Activated CD4-positive, alpha-beta T cell treated with anti-CD3 and anti-CD28 coated beads, Interleukin-10, Interleukin-2, amounts not matched to agents 100 ng/mL and 50 ng/mL, durations not matched to agents 16 hours and 8 hours (primary cell): Measurements from ENCODE around the gene RECK.
"Not testable (repeated sequence)": the region's sequence is repeated elsewhere in the genome, so short reads cannot be mapped to it uniquely, and the experiment has no call there.

Experiments used
- DNase-seq: peaks from one replicate; pipeline ENCODE4 v3.0.0-alpha.2; 2020

RECK gene

GRCh38 chr9:36064448-36065037 is 27.8 kb downstream of the RECK start:
- DNase-seq: no peak

- DNase-seq: no peak
Observed at GRCh38 chr9:36074055-36074454, 37.3 kb downstream of the RECK start.

GRCh38 chr9:36074870-36075532 is 38.3 kb downstream of the RECK start:
- DNase-seq: no peak

GRCh38 chr9:36078051-36078450 is 41.3 kb downstream of the RECK start:
- no peak for DNase-seq

- no peak for DNase-seq
Observed at GRCh38 chr9:36080519-36080918, 43.8 kb downstream of the RECK start.

GRCh38 chr9:36082931-36083330 is 46.2 kb downstream of the RECK start:
- DNase-seq: no peak

- DNase-seq: no peak
Observed at GRCh38 chr9:36086442-36086841, 49.7 kb downstream of the RECK start.

- not testable (repeated sequence) for DNase-seq
Observed at GRCh38 chr9:36087054-36087453, 50.3 kb downstream of the RECK start.

- DNase-seq: no peak
Observed at GRCh38 chr9:36088020-36088419, 51.3 kb downstream of the RECK start.

GRCh38 chr9:36091026-36091953 is 54.6 kb downstream of the RECK start:
- DNase-seq: no peak

- no peak for DNase-seq
Observed at GRCh38 chr9:36092014-36092413, 55.3 kb downstream of the RECK start.

- DNase-seq: peak; percentile 81
Observed at GRCh38 chr9:36092509-36093215, 55.9 kb downstream of the RECK start.

GRCh38 chr9:36093384-36093783 is 56.7 kb downstream of the RECK start:
- DNase-seq: no peak

- DNase-seq: no peak
Observed at GRCh38 chr9:36099718-36100117, 63.0 kb downstream of the RECK start.

GRCh38 chr9:36100532-36100931 is 63.8 kb downstream of the RECK start:
- no peak for DNase-seq

- DNase-seq: no peak
Observed at GRCh38 chr9:36101916-36102741, 65.4 kb downstream of the RECK start.

GRCh38 chr9:36102742-36103495 is 66.2 kb downstream of the RECK start:
- DNase-seq: peak; percentile 88

GRCh38 chr9:36109071-36109470 is 72.4 kb downstream of the RECK start:
- DNase-seq: no peak

- no peak for DNase-seq
Observed at GRCh38 chr9:36110434-36110833, 73.7 kb downstream of the RECK start.

- no peak for DNase-seq
Observed at GRCh38 chr9:36112516-36112915, 75.8 kb downstream of the RECK start.

- DNase-seq: no peak
Observed at GRCh38 chr9:36113999-36114398, 77.3 kb downstream of the RECK start.
